CD14-positive monocyte (primary cell): ENCODE results near the gene CUZD1. TPM values are rescaled to one million over a fixed set of nuclear protein-coding genes. Genes with fewer than 3 reads are reported as not detected.
A peak's percentile ranks its signal among the peaks of the same experiment; 100 is the strongest.

Experiments used
- DNase-seq, 3 donors: peaks; one replicate each; pipeline ENCODE4 v3.0.0-alpha.2; 2011 to 2022
- H2AFZ ChIP-seq: 2 replicates; pipeline ENCODE4 v1.6.0; 2012; ENCODE audit warnings: mild to moderate bottlenecking, low read depth, low read length, inconsistent platforms; ENCODE audit not compliant: insufficient read depth, poor library complexity, severe bottlenecking
- H3K27ac ChIP-seq, 2 donors: 1 replicate in 1 of 2; 2 replicates in 1 of 2; pipeline ENCODE4 v1.5.1; 2012 to 2013; ENCODE audit warnings: low read length in 2 of 2, control low read depth in 1 of 2, inconsistent platforms in 1 of 2, low read depth in 1 of 2, mild to moderate bottlenecking in 1 of 2
- H3K27me3 ChIP-seq, 2 donors: one replicate each; pipeline versions ENCODE4 v1.6.0 to v1.6.1; 2011 to 2013; ENCODE audit warnings: low read length in 2 of 2; ENCODE audit not compliant: control insufficient read depth in 2 of 2, insufficient read depth in 2 of 2
- H3K36me3 ChIP-seq, 2 donors: replicated peaks in 1 of 2; 1 replicate in 1 of 2; 2 replicates in 1 of 2; pipeline versions ENCODE4 v1.5.1 to v1.6.1; 2012 to 2013; ENCODE audit warnings: low read length in 2 of 2, control low read depth in 1 of 2, inconsistent platforms in 1 of 2, mild to moderate bottlenecking in 1 of 2; ENCODE audit not compliant: insufficient read depth in 2 of 2, control insufficient read depth in 1 of 2
- H3K4me1 ChIP-seq, 2 donors: 1 replicate in 1 of 2; 2 replicates in 1 of 2; pipeline versions ENCODE4 v1.5.1 to v1.6.1; 2012 to 2013; ENCODE audit warnings: low read length in 2 of 2, control low read depth in 1 of 2, inconsistent platforms in 1 of 2, mild to moderate bottlenecking in 1 of 2, moderate library complexity in 1 of 2; ENCODE audit not compliant: insufficient read depth in 2 of 2, control insufficient read depth in 1 of 2
- H3K4me2 ChIP-seq: replicated peaks from 2 replicates; pipeline ENCODE3; 2012; ENCODE audit warnings: low read length, moderate library complexity, mild to moderate bottlenecking; ENCODE audit not compliant: poor library complexity, severe bottlenecking; ENCODE audit errors: extremely low read depth
- H3K4me3 ChIP-seq, 3 experiments: fragments of 200-600 bp in 1 of 3; sonication (generic) in 1 of 3; replicated peaks in 1 of 3; 1 replicate in 2 of 3; 2 replicates in 1 of 3; pipeline ENCODE4 v1.5.1; 2011 to 2013; ENCODE audit warnings: low read length in 3 of 3, mild to moderate bottlenecking in 3 of 3, control low read depth in 2 of 3, low read depth in 2 of 3, inconsistent platforms in 1 of 3, moderate library complexity in 1 of 3
- H3K79me2 ChIP-seq: 2 replicates; pipeline ENCODE4 v1.6.0; 2012; ENCODE audit warnings: mild to moderate bottlenecking, control low read depth, inconsistent platforms, low read length, moderate library complexity; ENCODE audit not compliant: insufficient read depth
- H3K9ac ChIP-seq: 2 replicates; pipeline ENCODE4 v1.6.0; 2017; ENCODE audit warnings: low read length, mild to moderate bottlenecking; ENCODE audit not compliant: insufficient read depth, poor library complexity, severe bottlenecking
- H3K9me3 ChIP-seq, 2 donors: replicated peaks in 1 of 2; 1 replicate in 1 of 2; 2 replicates in 1 of 2; pipeline versions ENCODE4 v1.5.1 to v1.6.1; 2012 to 2013; ENCODE audit warnings: low read length in 2 of 2, control low read depth in 1 of 2; ENCODE audit not compliant: control insufficient read depth in 1 of 2, insufficient read depth in 1 of 2
- H4K20me1 ChIP-seq: 2 replicates; pipeline ENCODE4 v1.6.0; 2012; ENCODE audit warnings: mild to moderate bottlenecking, low read length, control low read depth, moderate library complexity; ENCODE audit not compliant: insufficient read depth
- H3K27ac Mint-ChIP-seq, 7 donors: one replicate each; pipeline ENCODE4 v1.8.0; 2020; ENCODE audit warnings: mild to moderate bottlenecking in 7 of 7, mixed read lengths in 7 of 7, moderate library complexity in 6 of 7, inconsistent platforms in 2 of 7
- H3K27me3 Mint-ChIP-seq, 3 donors: one replicate each; pipeline ENCODE4 v1.8.0; 2021 to 2022; ENCODE audit warnings: low read depth in 3 of 3, mild to moderate bottlenecking in 3 of 3, mixed read lengths in 3 of 3, moderate library complexity in 3 of 3, inconsistent platforms in 1 of 3
- H3K36me3 Mint-ChIP-seq, 2 donors: one replicate each; pipeline ENCODE4 v1.8.0; 2020; ENCODE audit warnings: mixed read lengths in 2 of 2, inconsistent platforms in 1 of 2, mild to moderate bottlenecking in 1 of 2
- H3K4me1 Mint-ChIP-seq: one replicate; pipeline ENCODE4 v1.8.0; 2020; ENCODE audit warnings: mild to moderate bottlenecking, mixed read lengths
- H3K4me3 Mint-ChIP-seq, 2 donors: one replicate each; pipeline ENCODE4 v1.8.0; 2020; ENCODE audit warnings: mild to moderate bottlenecking in 2 of 2, mixed read lengths in 2 of 2, moderate library complexity in 1 of 2
- H3K9me3 Mint-ChIP-seq, 7 donors: one replicate each; pipeline ENCODE4 v1.8.0; 2020 to 2022; ENCODE audit warnings: mixed read lengths in 7 of 7, mild to moderate bottlenecking in 6 of 7, moderate library complexity in 6 of 7, inconsistent platforms in 2 of 7
- CTCF ChIP-seq: fragments of 200-600 bp; IDR thresholded peaks from one replicate; pipeline ENCODE4 v1.8.0; 2022; ENCODE audit warnings: antibody characterized with exemption, mild to moderate bottlenecking
- WGBS: methylation state at CpG from one replicate; pipeline ENCODE4 v1.1.5; 2013; ENCODE audit warnings: missing lambda C conversion rate; ENCODE audit not compliant: insufficient coverage; 5-methylcytosine and 5-hydroxymethylcytosine counted together
- intact Hi-C, 2 donors: fragments of 100-400 bp; cut with micrococcal nuclease; formaldehyde crosslinking; loops; one replicate each; pipeline versions ENCODE4 v1.15.0 to v1.15.1; 2023
- polyA plus RNA-seq, 3 donors: library from polyadenylated mRNA; depleted of rRNA in 1 of 3; unstranded in 2 of 3; stranded (reverse) in 1 of 3; fragments of 300-500 nt in 2 of 3; fragments of >200 nt in 1 of 3; fragmentation: Illumina TruSeq in 2 of 3; gene quantifications; 1 replicate in 2 of 3; 2 replicates in 1 of 3; pipeline ENCODE4 v1.2.3, GENCODE V29; 2012 to 2021

Gene CUZD1
- polyA plus RNA-seq, 3 donors = 0.14 to 0.29 TPM; not detected in 1

DNA sequence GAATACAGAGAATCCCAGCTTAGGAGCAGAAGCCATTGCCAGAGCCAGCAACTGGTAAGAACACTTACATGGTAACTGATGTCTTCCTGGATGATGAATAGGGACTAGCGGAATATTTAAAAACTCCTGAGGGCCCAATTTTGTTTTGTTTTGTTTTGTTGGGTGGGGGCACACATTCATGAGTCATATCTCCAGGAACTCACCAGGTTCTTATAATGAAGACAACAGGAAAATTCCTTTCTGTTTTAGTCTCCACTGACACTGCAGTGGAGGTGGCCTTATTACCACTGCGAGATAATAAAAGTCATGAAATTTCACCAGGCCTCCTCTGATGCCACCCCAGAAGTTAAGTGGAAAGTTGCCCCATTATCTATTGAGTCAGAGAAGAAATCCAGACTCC is 6.6 kb upstream of the CUZD1 start:
- no peak overlapping the region for H2AFZ ChIP-seq
- no peak overlapping the region for H3K9ac ChIP-seq
- no peaks in the 10 kb centered on the region for H3K79me2 ChIP-seq
- no peak for TF ChIP-seq CTCF
- no CpG with 5 or more reads among the region's 2 CpGs for WGBS
- Mint-ChIP-seq H3K27me3 (peaks cover 0 to 2% (median 0%) of the 10 kb centered on the region in 3 donors), H3K4me3 (no peak overlapping the region), H3K27ac (no peak overlapping the region), H3K36me3 (peaks cover 29 to 51% of the 10 kb centered on the region in 2 donors), H3K4me1 (no peaks in the 10 kb centered on the region), H3K9me3 (peaks cover 0 to 1% (median 0%) of the 10 kb centered on the region in 7 donors)
- no peaks in the 10 kb centered on the region for H4K20me1 ChIP-seq
- no peak overlapping the region for H3K4me2 ChIP-seq
- H3K4me1 ChIP-seq = no peaks in the 10 kb centered on the region
- no peak for DNase-seq
- no peak overlapping the region for H3K4me3 ChIP-seq
- H3K9me3 ChIP-seq = no peaks in the 10 kb centered on the region
- peaks cover 0 to 21% of the 10 kb centered on the region in 2 donors for H3K36me3 ChIP-seq
- H3K27ac ChIP-seq = no peak overlapping the region
- intact Hi-C loops = no loop called here
- no peaks in the 10 kb centered on the region for H3K27me3 ChIP-seq

DNA sequence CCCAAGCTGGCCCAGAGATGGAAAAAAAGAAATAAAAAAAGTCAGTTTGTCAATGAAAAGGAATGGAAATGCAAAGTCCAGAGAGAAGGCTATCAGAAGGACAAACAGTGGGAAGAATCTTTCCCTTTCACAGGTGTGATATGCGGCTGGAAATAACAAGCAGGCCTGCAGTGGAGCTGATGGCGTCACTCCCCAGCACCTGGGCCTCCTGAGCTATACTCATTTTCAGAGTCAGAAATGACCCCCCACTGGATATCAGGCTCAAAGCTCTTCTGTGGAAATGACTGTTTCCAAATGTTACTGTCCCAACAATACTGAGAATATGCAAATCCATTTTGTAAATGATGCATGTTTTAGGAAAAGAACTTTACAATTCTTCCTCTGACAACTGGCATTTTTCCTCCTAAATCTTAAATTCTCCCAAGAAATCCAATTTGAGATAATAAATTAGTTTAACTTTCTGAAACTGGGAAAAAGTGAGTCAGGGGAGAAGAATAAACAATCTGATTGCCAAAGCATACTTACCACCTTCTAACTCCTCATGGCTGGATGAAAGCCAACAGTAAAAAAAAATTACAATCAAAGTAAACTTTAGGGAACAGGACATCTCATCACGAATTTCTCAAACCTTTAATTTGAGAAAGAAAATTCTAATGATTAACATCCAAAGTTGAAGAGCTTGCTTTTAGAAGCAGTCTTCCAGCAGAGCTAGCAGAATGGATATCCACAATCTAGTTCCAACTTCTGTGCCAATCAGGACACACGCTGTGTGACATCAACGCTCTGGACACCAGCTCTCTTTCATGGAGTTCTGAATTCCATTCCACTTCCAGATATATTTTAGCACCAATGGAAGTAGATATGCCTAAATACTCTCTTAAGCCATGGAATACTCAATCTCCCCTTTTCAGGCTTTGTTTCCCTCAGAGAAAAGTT is 5.3 kb upstream of the CUZD1 start:
- Mint-ChIP-seq H3K36me3 (peaks cover 29 to 56% of the 10 kb centered on the region in 2 donors), H3K27me3 (peaks cover 0 to 2% (median 0%) of the 10 kb centered on the region in 3 donors), H3K9me3 (peaks cover 0 to 2% (median 0%) of the 10 kb centered on the region in 7 donors), H3K27ac (peak overlapping the region in 1 of 7 donors; percentile 27), H3K4me1 (no peaks in the 10 kb centered on the region), H3K4me3 (no peak overlapping the region)
- Histone ChIP-seq H2AFZ (no peak overlapping the region), H3K9me3 (peaks cover 0 to 3% of the 10 kb centered on the region in 2 donors), H3K4me1 (no peaks in the 10 kb centered on the region), H3K4me3 (no peak overlapping the region), H3K9ac (no peak overlapping the region), H3K27me3 (no peaks in the 10 kb centered on the region), H3K27ac (no peak overlapping the region), H3K4me2 (no peak overlapping the region), H3K36me3 (peaks cover 0 to 21% of the 10 kb centered on the region in 2 donors), H3K79me2 (no peaks in the 10 kb centered on the region), H4K20me1 (no peaks in the 10 kb centered on the region)
- DNase-seq = no peak
- no peak for TF ChIP-seq CTCF
- intact Hi-C loops = no loop called here
- 100% methylated on average over 2 of the region's 5 CpGs for WGBS
